ENCODE results near the gene GSTCD. TPM values are rescaled to one million over a fixed set of nuclear protein-coding genes. Genes with fewer than 3 reads are reported as not detected.

Gene GSTCD
- total RNA-seq, 1 donor, result 22.5 TPM

GRCh38 chr4:105878668-105879067 lies 170.1 kb downstream of the GSTCD start:
- no peak overlapping the region for H3K4me3 ChIP-seq (ENCODE audit: low read depth, low read length)
- no peak for DNase-seq (ENCODE audit: low read depth)
- TF ChIP-seq CTCF (IDR thresholded peaks at IDR 0.05; ENCODE audit: insufficient read depth, low read depth, low read length), result no peak

- H3K4me3 ChIP-seq (ENCODE audit: low read depth, low read length), result no peak overlapping the region
- TF ChIP-seq CTCF (IDR thresholded peaks at IDR 0.05; ENCODE audit: insufficient read depth, low read depth, low read length), result no peak
- DNase-seq (ENCODE audit: low read depth), result no peak
Observed at GRCh38 chr4:105887508-105887907, 178.9 kb downstream of the GSTCD start.

GRCh38 chr4:105894660-105895582 lies 186.3 kb downstream of the GSTCD start, which contains the start of gene NPNT:
TSS of gene NPNT (plus strand) at chr4:105895471. CDS start at chr4:105895653, 182 bp downstream.
- no peak for DNase-seq (ENCODE audit: low read depth)
- peak within 1 kb of the TSS; percentile 3 for H3K4me3 ChIP-seq (ENCODE audit: low read depth, low read length)
- TF ChIP-seq CTCF (IDR thresholded peaks at IDR 0.05; ENCODE audit: insufficient read depth, low read depth, low read length), result no peak

GRCh38 chr4:105895583-105896460 lies 187.2 kb downstream of the GSTCD start:
- DNase-seq (ENCODE audit: low read depth), result no peak
- TF ChIP-seq CTCF (IDR thresholded peaks at IDR 0.05; ENCODE audit: insufficient read depth, low read depth, low read length), result no peak
- peak overlapping the region; percentile 3 for H3K4me3 ChIP-seq (ENCODE audit: low read depth, low read length)

- no peak for DNase-seq (ENCODE audit: low read depth)
- H3K4me3 ChIP-seq (ENCODE audit: low read depth, low read length), result no peak overlapping the region
- no peak for TF ChIP-seq CTCF (IDR thresholded peaks at IDR 0.05; ENCODE audit: insufficient read depth, low read depth, low read length)
Observed at GRCh38 chr4:105896461-105896942, 187.9 kb downstream of the GSTCD start.

Other genes with a start within 250 kb of the GSTCD start
- gene PPA2, start 234.7 kb upstream of the GSTCD start, total RNA-seq, result 84.1 and 103 TPM in 2 replicates
- not detected in 2 replicates for gene ARHGEF38, start 156.2 kb upstream of the GSTCD start, total RNA-seq
- 13.9 and 18.6 TPM in 2 replicates for gene INTS12, start 95 bp upstream of the GSTCD start, total RNA-seq
- under 0.01 TPM in 1 of 2 replicates, not detected in the other for gene NPNT, start 186.7 kb downstream of the GSTCD start, total RNA-seq